NCI-H2107 treated with DMSO at 0.1 percent for 48 hours (cell line): Measurements from ENCODE around the gene ARID5A.
"Not testable (repeated sequence)": the region's sequence is repeated elsewhere in the genome, so short reads cannot be mapped to it uniquely, and the experiment has no call there.

Source experiments
- DNase-seq: peaks from one replicate; lab custom pipeline; 2025; ENCODE audit not compliant: unreplicated experiment; lab: John Stamatoyannopoulos, UW

Gene ARID5A

GRCh38 chr2:96554293-96555145 lies 18.0 kb downstream of the ARID5A start:
- DNase-seq, result no peak

- DNase-seq, result no peak
Observed at GRCh38 chr2:96555146-96555610, 18.6 kb downstream of the ARID5A start.

DNA sequence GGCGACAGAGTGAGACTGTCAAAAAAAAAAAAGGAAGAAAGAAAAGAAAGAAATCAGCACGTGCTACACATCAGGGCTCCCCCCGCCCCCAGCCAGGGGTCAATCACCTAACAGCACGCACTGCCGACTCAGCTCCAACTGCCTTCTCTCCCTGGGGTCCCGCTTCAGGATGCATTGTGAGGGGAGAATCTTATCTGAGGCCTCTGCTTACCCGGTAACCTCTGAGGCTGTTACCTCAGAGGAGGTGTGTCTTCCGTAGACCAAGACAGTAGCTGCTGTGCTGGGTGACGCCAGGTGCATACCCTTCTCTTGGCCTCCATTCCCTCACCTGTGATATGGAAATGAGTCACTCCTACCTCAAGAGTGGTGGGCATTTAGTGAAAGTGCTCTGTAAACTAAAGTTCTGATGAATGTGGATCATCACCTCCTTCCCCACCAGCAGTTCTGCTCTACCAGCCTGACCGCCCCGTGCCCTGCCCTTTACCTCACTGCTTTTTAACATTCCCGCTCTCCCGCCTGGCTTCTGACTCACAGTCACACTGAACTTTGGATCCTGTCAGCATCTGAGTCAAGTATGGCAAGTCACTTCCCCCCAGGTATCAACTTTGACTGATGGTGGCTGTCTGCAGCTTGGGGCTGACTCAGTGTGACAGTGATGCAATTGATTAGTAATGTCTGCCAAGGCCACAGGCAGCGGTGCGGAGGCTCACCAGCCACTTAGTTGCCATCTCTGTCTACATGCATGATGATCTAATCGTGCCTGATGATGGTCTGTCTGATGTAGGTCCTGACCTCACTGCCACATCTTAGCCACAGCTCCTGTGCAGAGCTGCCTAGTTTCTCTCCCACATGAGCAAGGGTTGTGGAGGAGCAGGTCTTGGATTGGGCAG lies 20.1 kb downstream of the ARID5A start:
- DNase-seq, result no peak

GRCh38 chr2:96557421-96557820 lies 20.9 kb downstream of the ARID5A start:
- not testable (repeated sequence) for DNase-seq

- no peak for DNase-seq
Observed at GRCh38 chr2:96558061-96558460, 21.5 kb downstream of the ARID5A start.

GRCh38 chr2:96558485-96558884 lies 21.9 kb downstream of the ARID5A start:
- no peak for DNase-seq

DNA sequence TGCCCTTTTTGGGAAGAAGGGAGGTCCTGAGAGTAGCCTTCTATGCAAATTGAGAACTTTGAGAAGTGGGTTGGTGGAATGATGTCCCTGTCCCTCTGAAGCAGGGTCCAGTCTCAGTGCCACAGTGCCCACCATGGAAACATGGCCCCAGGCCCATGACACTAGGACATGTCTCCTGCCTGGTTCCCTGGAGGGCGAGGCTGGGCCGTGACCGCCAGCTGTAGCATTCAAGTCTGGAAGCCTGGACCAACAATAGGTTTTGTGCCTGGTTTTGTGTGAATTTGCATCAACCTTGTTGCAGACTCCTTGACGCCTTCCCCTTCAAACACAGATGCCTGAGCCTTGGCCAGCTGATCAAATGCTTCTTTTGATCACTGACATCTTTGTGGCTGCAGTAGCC lies 27.5 kb downstream of the ARID5A start:
- no peak for DNase-seq

GRCh38 chr2:96564563-96564962 lies 28.0 kb downstream of the ARID5A start:
- DNase-seq, result no peak

DNA sequence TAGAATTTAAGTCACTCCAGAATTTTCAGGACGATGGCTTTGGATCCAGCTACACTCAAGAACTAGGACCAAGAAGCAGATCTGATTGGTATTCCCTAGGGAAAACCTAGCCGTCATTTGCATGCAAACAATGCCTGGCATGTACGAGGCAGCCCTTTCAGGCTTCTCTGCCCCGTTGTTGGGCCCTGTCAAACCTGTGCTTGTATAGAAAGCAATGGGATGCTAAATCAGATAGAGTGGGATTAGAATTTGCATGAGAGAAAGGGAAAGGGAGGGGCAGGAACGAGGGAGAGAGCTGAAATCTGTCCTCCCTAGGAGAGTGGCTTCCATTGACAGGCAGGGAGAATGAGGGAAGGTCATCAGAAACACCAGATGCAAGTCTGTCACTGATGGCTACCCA lies 28.6 kb downstream of the ARID5A start:
- DNase-seq, result no peak

- no peak for DNase-seq
Observed at GRCh38 chr2:96568094-96568493, 31.5 kb downstream of the ARID5A start.

DNA sequence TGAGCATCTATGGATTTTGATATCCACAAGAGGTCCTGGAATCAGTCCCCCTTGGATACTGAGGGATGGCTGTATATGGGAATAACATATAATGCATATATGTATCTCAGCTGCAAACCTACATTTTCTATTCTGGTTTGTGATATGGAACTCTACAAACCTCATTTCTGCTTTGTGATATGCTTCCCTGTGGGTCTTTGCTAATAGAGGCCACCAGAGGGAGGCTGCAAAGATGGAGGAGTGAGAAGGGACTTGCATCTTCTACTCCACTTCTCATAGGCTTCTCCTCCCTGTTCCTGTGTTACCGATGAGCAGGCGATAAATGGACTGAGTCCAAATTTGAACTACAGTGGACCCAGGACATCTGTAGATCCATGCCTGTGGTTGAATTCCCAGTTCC lies 37.8 kb downstream of the ARID5A start:
- DNase-seq, result no peak

DNA sequence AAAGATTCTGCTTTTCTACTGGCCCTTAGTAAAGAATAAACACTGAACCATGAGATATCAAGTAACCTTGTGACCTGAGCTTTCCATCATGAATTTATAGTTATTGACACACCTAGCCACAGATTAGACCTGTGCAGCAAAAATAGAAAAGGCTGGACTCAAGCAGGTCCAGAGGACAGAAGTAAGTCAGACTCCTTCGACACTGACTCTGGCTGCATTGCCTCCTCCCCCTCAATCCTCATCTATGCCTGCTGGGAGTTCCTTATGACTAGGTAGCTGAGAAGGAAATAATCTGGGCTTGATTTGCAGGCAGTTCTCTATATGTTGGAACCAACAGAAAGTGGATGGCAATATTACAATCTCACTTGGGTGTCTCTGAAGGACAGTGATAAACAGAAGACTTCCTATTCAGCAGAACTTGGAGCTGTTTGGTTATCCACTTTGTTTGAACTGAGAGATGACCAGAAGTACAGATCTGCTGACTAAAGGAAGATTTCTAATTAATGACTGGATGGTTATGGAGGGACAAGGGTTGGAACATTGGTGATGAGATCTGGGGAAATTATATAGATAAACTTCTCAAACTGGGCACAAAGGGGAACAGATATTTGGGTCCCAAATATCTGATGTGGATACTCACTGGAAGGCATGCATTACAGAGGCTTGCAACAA lies 39.4 kb downstream of the ARID5A start:
- DNase-seq, result no peak

DNA sequence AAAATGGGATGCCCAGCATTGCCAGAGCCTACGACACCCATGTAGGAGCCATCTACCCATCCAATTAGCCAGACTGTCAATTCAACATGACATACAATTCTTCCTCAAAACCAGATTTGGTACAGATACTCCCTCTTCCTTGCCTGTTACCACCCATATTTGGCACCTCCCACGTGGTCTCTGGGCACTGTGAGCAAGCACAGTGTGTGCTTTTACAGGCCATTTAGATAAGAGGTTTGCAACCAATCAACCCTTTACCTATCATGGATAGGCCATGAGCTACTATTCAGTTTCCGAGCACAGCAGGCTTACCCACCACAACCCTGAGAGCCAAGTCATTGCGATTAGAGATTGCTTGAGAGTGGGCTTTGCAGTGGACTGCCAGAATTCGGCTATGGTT lies 40.9 kb downstream of the ARID5A start:
- DNase-seq, result no peak

- no peak for DNase-seq
Observed at GRCh38 chr2:96578731-96579130, 42.2 kb downstream of the ARID5A start.

DNA sequence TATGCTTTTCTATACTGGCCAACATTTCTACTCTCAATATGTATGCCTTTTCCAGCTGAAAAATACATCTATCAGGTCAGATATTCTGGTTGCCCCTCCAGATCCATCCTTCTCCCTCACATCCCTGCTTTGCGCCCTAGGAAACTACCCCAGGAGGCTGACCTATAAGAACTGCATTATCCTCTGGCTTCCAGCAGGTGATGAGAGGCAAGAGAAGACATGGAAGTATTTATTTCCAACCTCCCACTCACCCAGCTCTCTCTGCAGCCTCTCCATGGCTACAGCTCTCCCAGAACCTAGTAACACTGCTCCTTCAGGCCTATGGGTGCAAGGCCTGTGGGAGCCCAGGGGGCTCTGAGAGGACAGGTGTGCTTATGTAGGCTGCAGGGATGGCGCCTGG lies 42.9 kb downstream of the ARID5A start:
- no peak for DNase-seq

DNA sequence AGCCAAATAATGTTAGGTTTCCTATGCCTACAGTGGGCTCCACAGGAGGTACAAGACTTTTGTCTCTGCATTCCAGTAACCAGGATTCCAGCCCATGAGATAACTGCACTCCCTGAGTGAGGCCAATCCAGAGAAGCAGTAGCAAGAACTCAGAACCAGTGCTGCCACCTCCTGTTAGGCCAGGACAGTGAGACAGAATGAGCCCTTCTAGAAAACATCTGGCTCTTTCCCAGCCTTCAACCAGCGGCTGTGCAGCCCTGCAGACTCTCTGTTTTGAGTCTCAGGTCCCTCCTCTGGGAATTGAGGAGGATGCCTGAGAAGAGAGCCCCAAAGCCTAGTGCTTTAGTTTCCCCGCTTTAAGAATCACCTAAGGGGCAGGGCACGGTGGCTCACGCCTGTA lies 44.2 kb downstream of the ARID5A start:
- no peak for DNase-seq

GRCh38 chr2:96584017-96584416 lies 47.5 kb downstream of the ARID5A start:
- DNase-seq, result no peak

GRCh38 chr2:96587843-96588242 lies 51.3 kb downstream of the ARID5A start:
- no peak for DNase-seq

DNA sequence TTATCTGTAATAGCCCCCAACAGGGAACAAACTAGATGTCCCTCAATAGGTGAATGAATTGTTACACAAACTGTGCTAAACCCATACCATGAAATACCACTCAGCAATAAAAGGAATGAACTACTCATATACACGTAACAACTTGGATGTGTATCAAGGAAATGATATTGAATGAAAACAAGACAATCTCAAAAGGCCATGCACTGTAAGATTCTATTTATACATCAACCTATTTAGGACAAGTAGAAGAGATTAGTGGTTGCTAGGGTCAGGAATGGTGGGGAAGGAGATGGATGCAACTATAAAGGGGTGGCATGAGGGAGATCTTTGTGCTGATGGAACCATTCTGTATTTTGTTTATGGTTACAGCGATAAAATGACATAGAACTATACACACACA lies 54.5 kb downstream of the ARID5A start:
- no peak for DNase-seq

DNA sequence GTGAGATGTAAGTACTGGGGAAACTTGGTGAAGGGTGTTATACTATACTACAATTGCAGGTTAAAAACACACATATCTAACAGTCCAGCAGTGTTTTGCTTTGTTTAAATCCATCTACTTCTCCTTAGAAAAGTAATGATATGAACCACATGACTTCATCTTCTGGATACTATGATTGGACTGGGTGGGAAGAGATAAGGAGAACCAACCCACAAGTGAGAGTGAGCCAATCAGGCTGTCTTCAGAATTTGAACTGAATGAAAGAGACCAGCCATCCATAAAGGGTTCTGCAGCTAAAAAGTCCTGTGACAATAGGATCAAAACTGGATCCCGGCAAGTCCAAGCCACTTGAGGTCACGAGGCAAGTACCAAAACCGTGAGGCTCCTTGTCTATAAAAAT lies 54.9 kb downstream of the ARID5A start:
- DNase-seq, result no peak

GRCh38 chr2:96594282-96594681 lies 57.7 kb downstream of the ARID5A start:
- no peak for DNase-seq
